ENCODE data around the gene HTD2.
A peak's percentile ranks its signal among the peaks of the same experiment; 100 is the strongest.
"Not testable (repeated sequence)": the region's sequence is repeated elsewhere in the genome, so short reads cannot be mapped to it uniquely, and the experiment has no call there.

The HTD2 gene

DNA sequence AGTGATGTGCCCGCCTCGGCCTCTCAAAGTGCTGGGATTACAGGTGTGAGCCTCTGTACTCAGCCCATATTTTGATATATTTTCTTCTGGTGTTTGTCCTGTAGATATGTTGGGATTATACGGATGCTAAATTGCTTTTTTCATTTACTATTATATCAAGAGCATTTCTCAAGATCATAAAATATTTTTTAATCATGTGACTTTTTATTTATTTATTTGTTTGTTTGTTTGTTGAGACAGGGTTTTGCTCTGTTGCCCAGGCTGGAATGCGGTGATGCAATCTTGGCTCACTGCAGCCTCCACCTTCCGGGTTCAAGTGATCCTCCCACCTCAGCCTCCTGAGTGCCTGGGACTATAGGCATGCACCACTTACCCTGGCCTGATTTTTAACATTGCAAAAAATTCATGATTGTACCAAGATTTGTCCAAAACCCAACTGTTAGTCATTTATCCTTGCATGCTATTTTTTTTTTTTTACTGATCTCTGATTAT is 23.6 kb downstream of the HTD2 start:
- Histone ChIP-seq H3K9me3 (no peaks in the 10 kb centered on the region), H3K9ac (no peak overlapping the region), H3K27me3 (no peaks in the 10 kb centered on the region), H3K27ac (no peak overlapping the region), H3K4me2 (no peak overlapping the region), H3K4me1 (peaks cover 40% of the 10 kb centered on the region), H3K4me3 (no peak overlapping the region), H3K36me3 (no peaks in the 10 kb centered on the region), H4K20me1 (no peaks in the 10 kb centered on the region)
- no peak for TF ChIP-seq Cebpa-rat (IDR thresholded peaks at IDR 0.05)

DNA sequence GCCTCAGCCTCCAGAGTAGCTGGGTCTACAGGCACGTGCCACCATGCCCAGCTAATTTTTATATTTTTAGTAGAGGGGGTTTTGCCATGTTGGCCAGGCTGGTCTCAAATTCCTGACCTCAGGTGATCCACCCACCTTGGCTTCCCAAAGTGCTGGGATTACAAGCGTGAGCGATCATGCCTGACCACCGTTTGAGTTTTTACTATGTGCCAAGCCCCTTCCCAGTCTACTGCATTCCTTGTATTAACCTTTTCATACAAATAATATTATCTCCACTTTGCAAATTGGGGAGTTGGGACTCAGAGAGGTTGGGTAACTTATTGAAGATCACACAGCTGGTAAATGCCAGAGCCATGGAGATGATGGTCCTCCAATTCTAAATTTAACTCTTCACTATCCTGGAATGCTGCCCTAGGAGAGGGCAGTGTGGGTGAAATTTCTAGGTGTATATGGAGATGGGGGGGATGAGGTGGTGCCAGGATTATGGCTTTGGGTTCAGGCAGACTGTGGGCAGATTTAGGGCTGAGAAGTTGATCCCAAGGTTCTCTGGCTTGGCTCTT is 25.4 kb downstream of the HTD2 start:
- H4K20me1 ChIP-seq, result no peaks in the 10 kb centered on the region
- peak overlapping the region; percentile 92; the same call in 1 of the 2 replicates for H3K9ac ChIP-seq
- peaks cover 7% of the 10 kb centered on the region; the same call in 1 of the 2 replicates for H3K36me3 ChIP-seq
- TF ChIP-seq Cebpa-rat (IDR thresholded peaks at IDR 0.05), result no peak
- peaks cover 44% of the 10 kb centered on the region for H3K4me1 ChIP-seq
- H3K27me3 ChIP-seq, result no peaks in the 10 kb centered on the region
- no peaks in the 10 kb centered on the region for H3K9me3 ChIP-seq
- peak overlapping the region; percentile 98 for H3K4me3 ChIP-seq
- H3K27ac ChIP-seq, result peak overlapping the region; percentile 93; the same call in 1 of the 2 replicates
- peak overlapping the region; percentile 87 for H3K4me2 ChIP-seq

DNA sequence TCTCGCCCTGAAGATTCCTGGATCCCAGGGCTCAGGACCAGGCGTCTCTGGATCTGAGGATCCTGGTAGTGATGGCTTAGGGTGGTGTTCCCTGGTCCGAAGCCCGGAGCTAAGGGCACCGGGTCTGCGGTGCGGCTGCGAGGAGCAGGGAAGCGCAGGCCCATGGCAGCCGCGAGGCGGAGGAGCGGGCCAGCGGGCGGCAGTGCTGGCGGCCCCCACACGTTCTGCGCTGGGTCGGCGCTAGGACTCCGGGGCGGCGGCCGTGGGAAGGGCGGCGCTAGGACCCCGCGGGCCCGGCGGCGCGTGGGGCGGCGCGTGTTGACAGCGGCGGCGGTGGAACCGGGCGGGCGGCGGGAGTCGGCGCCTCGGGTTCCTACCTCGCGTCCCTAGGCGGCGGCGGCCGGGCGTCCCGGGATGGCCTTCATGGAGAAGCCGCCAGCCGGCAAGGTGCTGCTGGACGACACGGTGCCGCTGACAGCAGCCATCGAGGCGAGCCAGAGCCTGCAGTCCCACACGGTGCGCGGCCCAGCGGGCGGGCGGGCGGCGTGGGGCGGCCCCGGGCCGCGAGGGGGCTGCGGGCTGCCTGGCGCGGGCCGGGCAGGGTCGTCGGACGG is 26.4 kb downstream of the HTD2 start, which contains the start of gene PXK:
Gene PXK, plus strand, starts transcription at position 318 of the 614 bp plus-strand sequence. Its CDS starts 97 bp downstream, at position 415.
- peak within 1 kb of the TSS; percentile 87 for H3K4me2 ChIP-seq
- no peak for TF ChIP-seq Cebpa-rat (IDR thresholded peaks at IDR 0.05)
- H3K9me3 ChIP-seq, result no peaks in the 10 kb centered on the region
- peaks cover 49% of the 10 kb centered on the region for H3K4me1 ChIP-seq
- no peaks in the 10 kb centered on the region for H4K20me1 ChIP-seq
- H3K27me3 ChIP-seq, result no peaks in the 10 kb centered on the region
- peak within 1 kb of the TSS; percentile 92 for H3K9ac ChIP-seq
- peak within 1 kb of the TSS; percentile 93 for H3K27ac ChIP-seq
- peaks cover 17% of the 10 kb centered on the region for H3K36me3 ChIP-seq
- H3K4me3 ChIP-seq, result peak within 1 kb of the TSS; percentile 98

DNA sequence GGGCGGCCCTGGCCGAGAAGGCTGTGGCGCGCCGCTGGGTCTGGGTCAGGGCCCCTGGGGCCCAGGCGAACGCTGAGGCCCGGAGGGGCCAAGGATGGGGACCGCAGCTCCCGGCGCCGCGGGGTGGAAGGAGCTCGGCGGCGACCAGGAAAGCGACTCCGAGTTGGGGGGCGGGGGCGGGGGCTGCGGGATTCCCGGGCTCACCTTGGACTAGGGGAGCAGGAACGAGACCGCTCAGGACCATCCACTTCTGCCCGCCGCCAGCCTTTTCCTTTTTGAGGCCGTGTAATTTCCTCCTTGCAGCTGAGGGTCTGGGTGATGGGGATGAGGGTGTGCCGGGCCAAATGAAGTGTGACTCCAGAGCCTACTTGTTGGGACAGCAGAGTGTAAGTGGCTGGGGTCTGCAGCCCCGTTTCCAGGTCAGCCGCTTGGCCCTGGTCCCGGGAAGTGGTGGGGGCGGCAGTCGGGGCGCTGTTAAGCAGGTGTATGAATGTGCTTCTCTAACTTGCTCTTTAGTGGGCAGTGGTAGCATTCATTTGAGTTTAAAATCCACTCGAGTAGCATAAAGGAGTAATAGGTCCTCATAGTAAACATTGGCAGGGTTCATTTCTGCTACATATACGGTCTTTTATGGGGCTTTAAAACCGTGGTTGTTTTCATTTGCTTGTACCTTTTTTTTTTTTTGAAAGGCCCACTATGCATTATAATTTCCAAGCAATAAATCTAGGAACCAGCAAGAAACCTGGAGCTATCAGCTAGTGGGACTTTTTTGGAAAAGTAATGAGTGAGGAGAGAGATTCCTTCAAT is 27.1 kb downstream of the HTD2 start:
- no peaks in the 10 kb centered on the region for H4K20me1 ChIP-seq
- peak overlapping the region; percentile 87 for H3K4me2 ChIP-seq
- H3K4me3 ChIP-seq, result peak overlapping the region; percentile 98
- H3K27ac ChIP-seq, result peak overlapping the region; percentile 93
- TF ChIP-seq Cebpa-rat (IDR thresholded peaks at IDR 0.05), result no peak
- H3K9me3 ChIP-seq, result no peaks in the 10 kb centered on the region
- peak overlapping the region; percentile 92 for H3K9ac ChIP-seq
- H3K36me3 ChIP-seq, result peaks cover 24% of the 10 kb centered on the region
- no peaks in the 10 kb centered on the region for H3K27me3 ChIP-seq
- peaks cover 53% of the 10 kb centered on the region for H3K4me1 ChIP-seq

DNA sequence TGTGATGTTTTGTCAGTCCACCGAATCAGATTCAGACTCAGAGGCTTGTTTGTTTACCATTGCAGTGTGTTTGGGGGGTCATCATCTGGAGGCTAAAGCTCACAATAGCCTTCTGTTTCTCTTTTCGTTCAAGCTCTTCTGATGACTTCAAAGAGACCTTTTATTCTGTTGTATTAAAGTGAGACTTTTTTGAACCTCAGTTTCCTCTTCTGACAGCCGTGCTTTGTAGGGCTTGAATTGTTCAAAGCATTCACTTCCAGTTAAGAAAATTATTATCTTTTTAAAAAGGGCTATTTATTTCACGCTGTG is 27.6 kb downstream of the HTD2 start:
- H3K27ac ChIP-seq, result peak overlapping the region; percentile 93
- H3K4me3 ChIP-seq, result peak overlapping the region; percentile 98
- H3K36me3 ChIP-seq, result peaks cover 30% of the 10 kb centered on the region
- peaks cover 58% of the 10 kb centered on the region for H3K4me1 ChIP-seq
- no peaks in the 10 kb centered on the region for H3K27me3 ChIP-seq
- H3K9me3 ChIP-seq, result no peaks in the 10 kb centered on the region
- H3K4me2 ChIP-seq, result peak overlapping the region; percentile 87
- no peak for TF ChIP-seq Cebpa-rat (IDR thresholded peaks at IDR 0.05)
- H3K9ac ChIP-seq, result peak overlapping the region; percentile 92
- H4K20me1 ChIP-seq, result no peaks in the 10 kb centered on the region

DNA sequence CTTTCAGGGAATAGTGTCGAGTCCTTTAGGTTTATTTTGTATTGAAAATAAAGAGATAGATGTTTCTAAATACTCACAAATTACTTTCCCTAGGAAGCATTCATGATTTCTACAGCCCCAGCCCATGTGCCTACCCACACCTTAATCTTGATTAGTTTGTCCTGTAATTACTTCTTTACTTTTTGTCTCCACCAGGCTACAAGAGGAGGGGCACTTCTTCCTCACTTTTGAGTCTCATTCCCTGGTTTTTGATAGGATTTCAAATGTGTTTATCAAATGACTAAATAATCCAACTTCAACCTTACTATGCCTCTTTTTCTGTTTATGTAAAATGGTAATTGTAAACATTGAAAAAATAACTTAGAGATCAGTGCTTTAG is 28.2 kb downstream of the HTD2 start:
- Histone ChIP-seq H3K9ac (peak overlapping the region; percentile 92), H3K4me1 (peaks cover 63% of the 10 kb centered on the region), H3K27ac (peak overlapping the region; percentile 93), H3K4me3 (peak overlapping the region; percentile 98), H3K27me3 (no peaks in the 10 kb centered on the region), H3K36me3 (peaks cover 35% of the 10 kb centered on the region), H4K20me1 (no peaks in the 10 kb centered on the region), H3K9me3 (no peaks in the 10 kb centered on the region), H3K4me2 (peak overlapping the region; percentile 87)
- no peak for TF ChIP-seq Cebpa-rat (IDR thresholded peaks at IDR 0.05)

DNA sequence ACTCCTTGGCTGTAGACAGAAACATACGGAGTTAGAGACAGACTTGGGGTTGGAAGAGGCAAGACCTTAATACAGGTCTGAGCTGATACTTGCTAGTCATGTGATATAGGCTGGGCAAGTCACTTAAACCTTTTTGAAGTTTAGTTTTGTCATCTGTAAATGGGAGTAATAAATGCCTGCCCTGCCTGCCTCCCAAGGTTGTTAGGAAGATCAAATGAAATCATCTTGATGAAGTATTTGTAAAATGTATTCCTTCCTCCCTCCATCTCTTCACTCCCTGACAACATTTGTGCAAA is 29.3 kb downstream of the HTD2 start:
- Histone ChIP-seq H3K4me3 (peak overlapping the region; percentile 98), H3K4me2 (peak overlapping the region; percentile 87), H3K9me3 (no peaks in the 10 kb centered on the region), H4K20me1 (no peaks in the 10 kb centered on the region), H3K4me1 (peaks cover 66% of the 10 kb centered on the region), H3K27ac (peak overlapping the region; percentile 93), H3K36me3 (peaks cover 46% of the 10 kb centered on the region), H3K9ac (peak overlapping the region; percentile 92), H3K27me3 (no peaks in the 10 kb centered on the region)
- no peak for TF ChIP-seq Cebpa-rat (IDR thresholded peaks at IDR 0.05)

DNA sequence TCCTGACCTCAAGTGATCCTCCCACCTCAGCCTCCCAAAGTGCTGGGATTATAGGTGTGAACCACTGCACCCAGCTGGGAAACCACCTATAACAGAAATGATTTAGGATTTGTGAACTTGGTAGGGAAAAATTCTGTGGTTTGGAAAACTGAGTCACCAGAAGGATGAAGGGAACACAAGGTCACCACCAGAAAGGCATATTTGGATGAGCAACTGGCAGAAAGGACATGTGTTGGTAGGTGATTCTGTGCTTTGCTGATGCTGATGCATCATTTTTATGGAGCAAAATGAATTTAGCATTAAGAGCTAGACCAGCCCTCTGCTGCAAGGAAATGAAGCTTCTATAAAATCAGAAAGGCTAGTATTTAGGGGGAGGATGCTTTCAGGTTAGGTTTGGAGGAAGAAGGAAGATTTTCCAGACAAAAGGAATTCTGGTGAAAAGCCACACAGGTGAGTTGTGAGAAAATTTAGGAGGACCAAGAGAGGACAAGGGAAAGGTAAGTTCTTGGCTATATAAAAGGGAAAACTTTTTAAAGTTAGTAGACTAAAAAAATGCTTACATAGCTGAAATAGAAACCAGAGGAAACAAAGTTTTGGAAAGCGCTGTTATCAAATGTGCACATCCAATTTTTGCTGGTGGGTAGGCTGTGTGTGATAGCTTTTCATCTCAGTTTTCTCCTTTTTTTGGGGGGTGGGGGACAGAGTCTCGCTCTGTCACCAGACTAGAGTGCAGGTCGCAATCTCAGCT is 30.0 kb downstream of the HTD2 start:
- peaks cover 66% of the 10 kb centered on the region for H3K4me1 ChIP-seq
- no peak overlapping the region for H3K4me3 ChIP-seq

DNA sequence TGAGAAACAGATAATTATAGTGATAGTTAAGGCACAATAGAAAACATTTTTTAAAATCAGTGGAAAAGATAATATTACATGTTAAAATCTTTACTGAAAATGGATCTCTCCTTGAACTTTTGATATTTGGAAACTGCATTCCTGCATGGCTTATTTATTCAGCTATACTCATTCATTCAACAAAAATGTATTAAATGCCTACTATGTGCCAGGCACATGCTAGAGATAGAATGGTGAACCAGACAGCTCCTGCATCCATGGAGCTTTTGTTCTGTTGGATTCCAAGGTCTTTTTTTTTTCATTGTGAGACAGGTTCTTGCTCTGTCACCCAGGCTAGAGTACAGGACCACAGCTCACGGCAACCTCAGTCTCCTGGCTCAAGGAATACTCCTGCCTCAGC is 30.9 kb downstream of the HTD2 start:
- Histone ChIP-seq H3K27ac (peak overlapping the region; percentile 19; the same call in 1 of the 2 replicates), H3K36me3 (peaks cover 62% of the 10 kb centered on the region), H3K4me1 (peaks cover 66% of the 10 kb centered on the region), H4K20me1 (no peaks in the 10 kb centered on the region), H3K27me3 (no peaks in the 10 kb centered on the region), H3K9me3 (no peaks in the 10 kb centered on the region), H3K4me3 (no peak overlapping the region), H3K9ac (no peak overlapping the region), H3K4me2 (peak overlapping the region; percentile 87; the same call in 1 of the 2 replicates)
- no peak for TF ChIP-seq Cebpa-rat (IDR thresholded peaks at IDR 0.05)

More for the DNA sequence above, 30.0 kb downstream of the HTD2 start:
- Histone ChIP-seq H3K9me3 (no peaks in the 10 kb centered on the region), H4K20me1 (no peaks in the 10 kb centered on the region), H3K27ac (peak overlapping the region; percentile 93; the same call in 1 of the 2 replicates), H3K36me3 (peaks cover 53% of the 10 kb centered on the region), H3K4me2 (peak overlapping the region; percentile 87), H3K27me3 (no peaks in the 10 kb centered on the region), H3K9ac (peak overlapping the region; percentile 23; the same call in 1 of the 2 replicates)
- TF ChIP-seq Cebpa-rat (IDR thresholded peaks at IDR 0.05), result no peak

DNA sequence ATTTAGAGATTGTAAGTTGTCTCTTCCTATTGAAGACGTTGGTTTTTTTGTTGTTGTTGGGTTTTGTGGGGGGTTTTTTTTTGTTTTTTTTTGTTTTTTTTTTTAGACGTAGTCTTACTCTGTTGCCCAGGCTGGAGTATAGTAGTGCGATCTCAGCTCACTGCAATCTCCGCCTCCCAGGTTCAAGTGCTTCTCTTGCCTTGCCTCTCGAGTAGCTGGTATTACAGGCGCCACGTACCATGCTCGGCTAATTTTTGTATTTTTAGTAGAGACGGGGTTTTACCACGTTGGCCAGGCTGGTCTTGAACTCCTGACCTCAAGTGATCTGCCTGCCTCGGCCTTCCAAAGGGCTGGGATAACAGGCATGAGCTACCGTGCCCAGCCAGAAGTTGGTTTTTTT is 32.8 kb downstream of the HTD2 start:
- H3K27ac ChIP-seq, H3K9ac ChIP-seq, H3K27me3 ChIP-seq, H3K4me3 ChIP-seq, H4K20me1 ChIP-seq: not testable (repeated sequence)
- H3K4me2 ChIP-seq, result peak overlapping the region; percentile 0; the same call in 1 of the 2 replicates
- peaks cover 82% of the 10 kb centered on the region for H3K4me1 ChIP-seq
- H3K36me3 ChIP-seq, result peaks cover 82% of the 10 kb centered on the region
- H3K9me3 ChIP-seq, result peaks cover 14% of the 10 kb centered on the region

Measured in BLaER1 (cell line).